NCI-H187 treated with DMSO at 0.1 percent for 48 hours (cell line): Measurements from ENCODE around the gene ACTL8.

Source experiments
- DNase-seq: peaks from one replicate; lab custom pipeline; 2025; lab: John Stamatoyannopoulos, UW

The ACTL8 gene

DNA sequence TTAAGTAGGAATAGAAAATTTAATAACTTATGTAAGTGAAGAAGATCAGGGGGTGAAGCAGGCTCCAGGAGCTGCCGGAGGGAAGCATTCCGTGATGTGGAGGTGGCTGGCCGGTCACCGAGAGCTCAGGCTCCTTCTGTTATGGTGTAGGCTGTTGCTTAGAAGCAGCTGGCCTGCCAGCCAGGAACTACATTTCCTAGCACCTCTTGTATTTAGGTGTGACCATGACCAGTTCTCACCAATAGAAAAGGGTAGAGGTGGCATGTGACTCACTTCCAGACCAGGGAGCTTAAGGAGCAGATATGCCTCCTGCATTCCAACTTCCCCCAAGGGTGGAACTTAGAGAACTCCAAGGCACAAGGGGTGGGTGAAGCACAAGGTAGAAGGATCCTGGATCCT lies 120.7 kb downstream of the ACTL8 start:
- no peak for DNase-seq
